HG03571 (cell line): Measurements from ENCODE around the gene ABTB2.

Experiments used
- ATAC-seq: cut with Tn5 transposase; IDR thresholded peaks from one replicate; pipeline ENCODE4 v1.9.1; 2021; ENCODE audit not compliant: unreplicated experiment

Gene ABTB2

GRCh38 chr11:34296412-34296811, 61.4 kb downstream of the ABTB2 start:
- no peak for ATAC-seq

GRCh38 chr11:34292546-34292945, 65.3 kb downstream of the ABTB2 start:
- no peak for ATAC-seq

GRCh38 chr11:34292111-34292510, 65.7 kb downstream of the ABTB2 start:
- ATAC-seq = no peak

DNA sequence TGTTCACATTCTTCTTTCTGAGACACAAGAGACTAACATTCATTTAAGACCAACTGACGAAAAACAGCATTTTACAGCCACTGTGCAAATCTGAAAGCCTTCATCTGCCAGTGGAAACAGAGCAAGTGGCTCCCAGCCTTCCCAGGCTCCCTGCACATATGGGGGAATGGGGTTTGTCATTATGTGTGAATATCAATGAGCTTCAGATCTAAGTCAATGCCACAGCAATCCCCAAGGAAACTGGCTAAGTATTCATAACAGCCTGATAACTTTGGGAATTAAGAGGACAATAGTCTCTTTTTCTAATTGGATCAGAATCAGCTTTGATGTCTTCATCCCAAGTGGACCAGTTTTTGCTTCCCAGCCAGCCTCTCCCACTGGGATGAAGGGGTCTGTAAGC, 66.9 kb downstream of the ABTB2 start:
- no peak for ATAC-seq

DNA sequence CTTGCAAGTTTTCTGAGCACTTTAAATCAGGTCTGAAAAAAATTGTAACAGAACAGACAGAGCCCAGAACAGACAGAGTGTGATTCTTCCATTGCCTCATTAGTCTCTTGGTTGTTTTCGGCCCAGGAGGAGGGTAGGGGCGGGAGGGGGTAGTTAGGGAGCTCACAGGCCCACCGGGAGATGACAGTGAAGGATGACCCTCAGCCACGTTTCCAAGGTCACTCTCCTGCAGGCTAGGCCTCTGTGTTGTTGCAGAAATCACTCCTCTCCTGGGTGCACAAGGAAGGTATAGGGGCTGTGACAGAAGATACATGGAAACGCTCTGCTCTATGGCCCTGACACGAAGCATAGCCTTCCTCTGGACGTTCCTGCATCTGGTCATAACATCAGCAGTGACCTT, 69.3 kb downstream of the ABTB2 start:
- no peak for ATAC-seq

GRCh38 chr11:34284811-34285481, 72.9 kb downstream of the ABTB2 start:
- ATAC-seq = no peak

- ATAC-seq = no peak
Observed at GRCh38 chr11:34284156-34284555, 73.7 kb downstream of the ABTB2 start.

- no peak for ATAC-seq
Observed at GRCh38 chr11:34280945-34281872, 76.6 kb downstream of the ABTB2 start.

DNA sequence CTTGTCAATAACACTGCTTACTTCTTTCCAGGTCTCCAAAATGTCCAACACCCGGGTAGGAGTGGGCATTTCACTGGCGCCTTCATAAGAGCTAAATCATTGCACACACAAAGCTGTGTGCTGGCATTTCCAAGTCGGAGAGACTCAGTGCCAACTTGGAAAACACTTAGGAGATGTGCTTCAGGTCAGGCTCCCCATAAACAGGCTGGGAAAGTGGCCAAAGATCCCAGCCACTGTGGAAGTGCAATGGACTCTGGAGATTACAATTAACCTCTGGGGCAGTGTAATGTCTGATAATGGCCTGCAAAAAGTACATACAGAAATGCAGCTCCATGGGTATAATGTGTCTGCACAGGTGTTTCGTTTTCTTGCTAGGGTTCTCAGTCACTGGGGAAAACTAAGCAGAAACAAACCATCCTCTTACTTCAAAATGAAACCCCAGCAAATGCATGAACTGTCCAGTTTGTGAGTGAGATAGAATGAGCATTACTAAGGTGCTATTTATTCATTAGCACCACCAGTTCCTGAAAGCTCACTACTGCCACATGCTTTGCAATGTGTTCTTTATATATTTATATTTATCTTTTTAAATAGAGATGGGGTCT, 79.0 kb downstream of the ABTB2 start:
- ATAC-seq = peak; percentile 65

GRCh38 chr11:34278175-34278574, 79.6 kb downstream of the ABTB2 start:
- no peak for ATAC-seq

GRCh38 chr11:34277171-34277570, 80.6 kb downstream of the ABTB2 start:
- ATAC-seq = no peak

- no peak for ATAC-seq
Observed at GRCh38 chr11:34276352-34276864, 81.4 kb downstream of the ABTB2 start.

DNA sequence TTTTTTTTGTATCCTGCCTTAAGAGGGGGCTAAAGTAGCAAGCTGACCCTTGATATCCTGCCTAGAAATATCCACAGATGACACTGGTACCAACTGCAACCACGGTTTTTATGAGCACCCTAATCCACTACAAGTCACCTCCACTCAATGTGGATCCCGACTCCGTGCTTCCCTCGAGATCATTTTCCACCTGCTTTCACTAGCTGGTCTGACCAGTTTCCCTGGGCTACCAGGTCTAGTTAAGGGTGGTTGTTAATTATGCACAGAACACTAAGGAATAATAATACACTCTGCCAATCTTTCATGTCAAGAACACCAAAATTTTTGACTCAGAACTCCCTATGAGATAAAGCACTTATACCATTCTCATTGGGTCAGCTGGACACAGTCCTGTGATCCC, 82.3 kb downstream of the ABTB2 start:
- ATAC-seq = no peak

DNA sequence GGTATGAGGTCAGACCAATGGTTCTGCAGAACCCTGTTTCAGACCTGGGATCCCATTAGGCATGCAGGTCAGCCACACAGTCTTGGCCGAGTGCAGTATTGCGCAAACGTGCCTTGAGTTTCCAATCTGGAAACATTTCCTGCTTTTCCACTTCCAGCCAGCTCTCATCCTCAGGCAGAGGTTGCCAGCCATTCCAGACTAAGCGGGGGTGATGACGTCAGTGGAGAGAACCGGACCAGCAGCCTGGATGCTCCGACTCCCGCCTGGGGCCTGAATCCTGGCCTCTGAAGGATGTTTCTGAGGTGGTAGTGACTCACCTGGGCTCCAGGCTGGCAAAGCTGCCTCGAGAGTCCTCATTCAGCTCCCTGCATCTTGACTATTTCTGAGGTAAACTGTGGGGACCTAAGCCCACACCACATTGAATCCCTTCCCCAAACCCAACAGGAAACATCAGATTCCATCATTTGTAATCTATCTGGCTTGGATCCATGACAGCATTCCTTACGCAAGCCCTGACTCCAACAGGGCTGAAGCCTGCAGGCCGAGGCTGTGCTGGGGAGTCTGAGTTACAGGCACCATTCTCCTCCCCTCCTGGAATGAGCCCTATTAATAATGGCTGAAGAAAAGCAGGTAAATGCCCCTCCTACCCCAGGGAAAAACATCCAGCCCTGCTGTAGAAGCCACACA, 83.0 kb downstream of the ABTB2 start:
- ATAC-seq = no peak

DNA sequence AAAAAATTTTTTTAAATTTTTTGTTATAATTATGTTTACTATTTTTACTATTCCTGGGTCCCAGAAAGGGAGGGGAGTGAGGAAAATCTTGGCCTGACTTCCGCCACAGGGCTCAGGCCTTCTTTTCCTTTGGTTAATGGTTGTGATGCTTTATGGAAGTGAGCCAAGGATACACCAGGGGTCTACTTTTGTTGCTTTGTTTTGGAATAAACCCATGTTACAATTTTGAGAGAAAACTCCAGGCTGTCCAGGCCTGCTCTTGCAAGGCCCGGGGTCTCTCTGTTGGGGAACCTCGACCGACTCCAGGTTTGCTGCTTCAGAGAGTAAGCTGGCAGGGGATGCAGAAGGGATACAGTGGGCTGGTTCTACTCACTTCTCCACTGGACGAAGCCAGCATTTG, 84.7 kb downstream of the ABTB2 start:
- ATAC-seq = no peak

GRCh38 chr11:34271727-34272126, 86.1 kb downstream of the ABTB2 start:
- ATAC-seq = no peak

DNA sequence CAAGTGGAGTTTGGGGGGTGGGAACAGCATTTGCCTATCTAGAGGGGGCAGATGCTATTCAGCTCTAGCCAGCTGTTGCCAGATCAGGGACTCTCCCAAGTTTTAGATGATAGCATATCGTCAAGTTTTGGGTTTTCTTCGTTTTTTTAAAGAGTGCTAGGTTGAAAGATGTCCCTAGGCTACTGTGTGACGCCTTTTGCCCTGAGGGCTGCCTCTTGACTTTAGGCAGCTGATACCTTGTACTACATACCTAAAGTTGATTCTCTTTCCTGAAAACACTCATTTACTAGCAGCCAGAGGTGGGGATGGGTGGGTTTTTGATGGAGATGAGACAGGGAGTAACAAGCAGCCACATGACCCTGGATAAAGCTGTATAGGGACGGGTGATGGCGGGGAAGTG, 87.1 kb downstream of the ABTB2 start:
- no peak for ATAC-seq

DNA sequence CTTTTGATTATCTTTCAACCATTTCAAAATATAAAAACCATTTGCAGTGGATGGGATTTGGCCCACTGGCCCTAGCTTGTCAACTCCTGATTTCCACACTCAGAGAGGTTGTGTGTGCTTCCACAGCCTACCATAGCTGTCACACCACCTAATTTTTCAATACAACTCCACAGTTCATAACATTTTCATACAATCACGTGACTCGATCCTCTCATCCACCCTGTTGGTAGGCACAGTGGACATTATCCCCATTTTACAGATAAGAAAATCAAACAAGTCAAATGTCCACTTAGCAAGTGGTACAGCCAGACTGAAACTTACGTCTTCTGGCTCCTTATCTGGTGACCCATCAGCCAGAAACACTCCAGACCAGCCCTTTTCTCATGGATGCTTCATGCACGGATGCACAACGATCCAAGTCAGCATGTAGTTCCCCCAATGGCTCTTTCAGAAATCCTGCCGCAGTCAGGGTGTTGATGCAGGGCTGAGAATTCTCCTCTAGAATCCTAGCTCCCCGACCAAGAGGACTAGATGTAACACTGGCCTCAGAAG, 88.0 kb downstream of the ABTB2 start:
- no peak for ATAC-seq

DNA sequence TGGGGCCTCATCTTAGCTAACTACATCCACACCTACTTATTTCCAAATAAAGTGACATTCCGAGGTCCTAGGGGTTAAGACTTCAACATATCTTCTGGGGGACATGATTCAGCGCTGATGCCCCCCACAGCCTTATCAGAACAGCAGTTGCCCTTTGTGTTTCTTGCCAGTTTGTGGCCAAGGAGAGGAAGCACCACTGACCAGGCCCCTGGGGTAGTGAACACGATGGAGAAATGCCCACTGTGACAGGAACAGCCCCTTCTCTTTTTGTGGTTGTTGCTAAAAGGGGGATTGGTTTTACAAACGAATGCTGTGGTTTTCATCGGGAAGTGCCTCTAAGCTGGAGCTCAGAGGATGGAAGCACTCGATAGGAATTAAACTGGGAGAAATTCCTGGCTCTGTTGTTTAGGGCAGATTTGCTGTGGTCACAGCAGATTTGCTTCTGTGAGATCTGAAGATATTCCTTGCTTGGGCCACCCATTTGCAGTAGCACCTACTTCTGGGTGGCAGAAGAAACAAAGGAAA, 88.8 kb downstream of the ABTB2 start:
- no peak for ATAC-seq

DNA sequence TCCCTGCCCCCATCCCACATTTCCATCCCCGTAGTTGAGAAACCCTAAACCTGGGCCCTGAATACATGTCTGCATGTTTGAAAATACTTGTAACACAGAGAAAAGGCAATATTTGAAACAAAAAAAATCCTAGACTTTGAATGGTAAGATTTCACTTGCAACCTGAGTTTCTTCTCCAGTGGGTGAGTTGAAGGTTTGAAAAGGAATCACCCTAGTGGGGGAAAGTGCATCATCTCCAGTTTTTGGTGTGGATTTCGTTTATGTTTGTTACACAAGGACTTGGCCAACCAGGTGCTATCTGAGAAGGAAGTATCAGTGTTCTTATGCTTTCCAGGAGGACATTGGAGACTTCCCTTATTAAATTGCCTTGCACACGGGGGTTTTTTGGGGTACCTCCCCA, 90.4 kb downstream of the ABTB2 start:
- ATAC-seq = no peak

GRCh38 chr11:34267013-34267412, 90.8 kb downstream of the ABTB2 start:
- ATAC-seq = no peak
